C4-2B (cell line): ENCODE results near the gene CEP128.

Experiments used
- CTCF ChIP-seq: fragments of 450-650 bp; conservative IDR thresholded peaks from 2 replicates; pipeline ENCODE4 v1.5.1; 2017; ENCODE audit warnings: mild to moderate bottlenecking
- ZFX ChIP-seq: fragments of 450-650 bp; IDR thresholded peaks from 2 replicates; pipeline ENCODE4 v1.6.1; 2017

- TF ChIP-seq CTCF (no peak), ZFX (no peak)
Measured at GRCh38 chr14:80538633-80539375, 402.7 kb downstream of the CEP128 start.
